GM21360 (cell line): ENCODE measurements around the gene ITGB8.

ENCODE experiments used
- ATAC-seq: cut with Tn5 transposase; IDR thresholded peaks from one replicate; pipeline ENCODE4 v1.9.1; 2021; ENCODE audit warnings: mild to moderate bottlenecking, moderate library complexity; ENCODE audit not compliant: unreplicated experiment

The ITGB8 gene

DNA sequence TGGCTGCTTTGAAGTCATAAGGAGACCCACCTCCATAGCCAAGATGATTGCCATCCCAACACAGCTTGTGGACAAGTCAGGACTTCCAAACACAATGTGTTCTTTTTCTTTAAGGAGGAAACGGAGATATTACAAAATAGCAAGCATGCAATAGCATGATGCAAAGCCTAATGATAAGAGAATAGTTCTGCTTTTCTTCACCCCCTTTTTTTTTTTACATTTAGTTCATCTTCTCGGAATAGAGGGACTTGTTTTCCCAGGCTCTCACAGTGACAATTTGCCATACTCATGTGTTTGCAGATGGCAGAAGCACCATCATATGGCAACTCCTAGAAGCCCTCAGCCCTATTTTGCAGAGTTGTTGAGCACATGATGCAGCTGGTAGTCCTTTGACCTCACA, 119.8 kb downstream of the ITGB8 start:
- no peak for ATAC-seq

DNA sequence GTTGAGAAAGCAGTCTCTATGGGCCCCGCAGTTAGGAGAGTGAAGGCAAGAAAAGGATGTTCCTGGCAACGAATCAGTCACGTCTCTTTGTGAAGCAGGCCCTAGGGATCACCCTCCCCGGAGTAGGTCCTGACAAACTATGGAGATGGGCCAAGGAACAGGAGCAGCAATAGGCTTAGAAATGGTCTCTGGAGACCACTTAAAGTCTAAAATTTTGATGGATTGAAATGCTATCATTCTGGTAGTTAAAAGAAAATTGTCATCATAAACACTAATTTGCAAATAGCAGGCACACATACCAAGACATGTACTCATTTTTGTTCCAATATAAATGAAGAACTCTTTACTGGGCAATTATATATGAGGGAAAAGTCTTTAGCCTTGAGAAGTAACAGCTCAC, 123.5 kb downstream of the ITGB8 start:
- no peak for ATAC-seq

DNA sequence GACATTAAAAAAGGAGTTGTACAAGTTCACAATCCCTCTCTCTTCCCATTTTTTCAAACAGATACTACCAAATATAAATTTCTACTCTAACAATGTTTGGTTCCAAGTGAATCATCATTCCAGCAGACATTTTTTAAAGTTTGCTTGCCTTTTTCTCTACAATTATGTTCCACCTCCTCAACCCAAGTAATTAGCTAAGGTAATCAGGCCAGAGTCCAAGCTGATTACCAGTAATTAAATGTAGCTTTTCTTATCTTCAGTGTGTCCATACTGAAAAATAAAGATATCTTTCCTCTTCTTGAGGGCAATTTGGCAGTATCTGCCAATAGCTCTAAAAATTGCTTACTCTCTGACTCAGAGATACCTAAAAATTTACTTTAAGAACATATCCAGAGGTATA, 126.0 kb downstream of the ITGB8 start:
- no peak for ATAC-seq

DNA sequence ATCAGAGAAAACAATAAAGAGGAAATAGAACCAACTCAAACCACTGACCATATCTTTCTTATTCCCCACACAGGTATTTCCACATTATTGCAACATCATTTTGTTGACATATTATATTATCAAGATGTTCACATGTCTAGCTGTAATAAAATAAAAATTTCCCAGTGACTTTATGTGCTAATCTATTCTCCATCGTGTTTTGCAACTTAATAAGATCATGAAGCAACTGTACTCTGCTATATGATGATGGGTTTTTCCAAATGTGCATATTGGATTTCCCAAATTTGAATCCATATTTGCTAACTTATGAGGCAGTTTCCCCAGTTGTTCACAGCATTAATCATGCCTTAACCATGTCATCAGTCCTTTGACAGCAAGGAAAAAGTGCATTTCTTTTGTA, 127.8 kb downstream of the ITGB8 start:
- ATAC-seq: no peak

DNA sequence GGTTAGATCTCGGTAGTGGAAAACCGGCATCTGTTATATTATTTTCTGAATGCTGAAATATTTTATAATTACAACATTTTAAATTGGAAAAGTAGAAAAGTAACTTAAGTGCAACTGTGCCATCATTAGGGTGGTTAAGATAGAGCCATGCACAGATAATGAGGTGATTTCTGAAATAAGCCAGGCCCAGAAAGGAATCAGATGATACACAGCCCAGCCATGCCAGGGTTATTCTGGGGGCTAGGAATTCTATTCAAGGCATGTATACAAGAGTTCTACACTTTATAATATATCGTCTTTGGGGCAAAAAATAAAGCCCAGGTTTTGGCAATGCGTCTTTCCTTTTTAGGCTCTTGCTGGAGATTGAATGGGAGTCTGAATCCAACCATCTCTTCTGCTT, 128.7 kb downstream of the ITGB8 start:
- no peak for ATAC-seq

DNA sequence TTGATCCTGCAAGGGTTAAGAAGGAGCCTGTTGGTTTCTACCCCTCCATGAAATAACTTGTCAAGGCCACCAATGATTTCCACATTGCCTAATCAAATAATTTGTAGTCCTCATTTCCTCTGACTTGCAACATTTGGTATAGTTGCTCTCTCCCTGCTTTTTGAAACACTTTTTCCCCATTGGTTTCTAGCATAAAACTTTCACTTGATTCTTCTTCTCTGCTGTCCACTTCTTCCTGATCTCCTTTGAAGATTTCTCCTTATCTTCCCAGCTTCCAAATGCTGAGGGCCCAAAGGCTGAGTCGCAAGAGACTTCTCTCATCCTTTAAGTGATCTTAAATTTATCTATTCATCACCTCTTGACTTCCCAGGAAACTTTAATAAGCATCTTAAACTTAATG, 134.2 kb downstream of the ITGB8 start:
- ATAC-seq: no peak
